H1 (cell line): ENCODE data around the gene KDM1A. TPM values are rescaled to one million over a fixed set of nuclear protein-coding genes. Genes with fewer than 3 reads are reported as not detected.

Experiments used
- BRCA1 ChIP-seq: IDR thresholded peaks from 2 replicates; pipeline ENCODE4 v1.6.1; 2012; ENCODE audit warnings: low read depth, low read length, improper control_type of control experiment
- EGR1 ChIP-seq: IDR thresholded peaks from 2 replicates; pipeline ENCODE4 v1.6.1; 2011; ENCODE audit warnings: low read depth, low read length, borderline replicate concordance
- RBBP5 ChIP-seq: IDR thresholded peaks from 2 replicates; pipeline ENCODE4 v1.7.1; 2012; ENCODE audit warnings: low read depth, mild to moderate bottlenecking, inconsistent platforms, low read length, moderate library complexity, borderline replicate concordance
- polyA plus RNA-seq, 7 experiments: library from polyadenylated mRNA; depleted of rRNA in 3 of 7; stranded (reverse) in 5 of 7; unstranded in 2 of 7; fragments of >200 nt in 5 of 7; fragments of 200-250 nt in 2 of 7; gene quantifications; 1 replicate in 5 of 7; 2 replicates in 1 of 7; 4 replicates in 1 of 7; pipeline versions ENCODE4 v1.2.1 to v1.2.3, GENCODE V29; 2011 to 2013; ENCODE audit warnings: missing spikeins in 2 of 7, mixed read lengths in 2 of 7
- total RNA-seq: library from RNA; stranded (reverse); fragmentation: NEBNext Ultra II Directional; extraction: Animal tissue kit (Norgen Biotek cat#: 25700); gene quantifications from 2 replicates; pipeline ENCODE4 v1.2.1, GENCODE V29; 2021
- TF ChIP-seq, protein P1 (sequence below): fragments of 300-600 bp; sonication (generic); IDR thresholded peaks from 2 replicates; pipeline ENCODE4 v1.7.1; 2012; ENCODE audit warnings: low read length, moderate library complexity, mild to moderate bottlenecking, inconsistent platforms; ENCODE audit not compliant: insufficient replicate concordance

Gene KDM1A
- total and polyA plus RNA-seq, 2 of the 8 experiments (the other 6 are each of a cell fraction or from before 2014, with no cell fraction given) = 216 to 275 TPM

DNA sequence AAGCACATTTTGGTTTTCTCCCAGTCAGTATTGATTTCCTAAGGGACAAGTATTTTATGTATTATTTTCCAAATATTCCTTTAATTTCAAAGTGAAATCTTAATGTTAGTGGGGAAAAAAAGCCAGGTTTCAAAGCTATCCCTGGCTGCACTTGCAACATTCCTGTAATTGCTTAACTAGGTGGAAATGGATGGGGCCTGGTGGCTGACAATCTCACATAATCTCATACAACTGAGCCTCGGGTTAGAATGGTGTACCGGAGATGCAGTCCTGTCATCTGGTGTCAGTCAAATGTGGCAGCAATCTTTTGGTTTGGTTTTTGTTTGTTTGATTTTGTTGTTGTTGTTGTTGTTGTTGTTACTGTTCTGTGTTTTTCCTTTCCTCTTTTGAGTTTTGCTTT is 46.1 kb downstream of the KDM1A start (continued):
- TF ChIP-seq, protein P1, sequence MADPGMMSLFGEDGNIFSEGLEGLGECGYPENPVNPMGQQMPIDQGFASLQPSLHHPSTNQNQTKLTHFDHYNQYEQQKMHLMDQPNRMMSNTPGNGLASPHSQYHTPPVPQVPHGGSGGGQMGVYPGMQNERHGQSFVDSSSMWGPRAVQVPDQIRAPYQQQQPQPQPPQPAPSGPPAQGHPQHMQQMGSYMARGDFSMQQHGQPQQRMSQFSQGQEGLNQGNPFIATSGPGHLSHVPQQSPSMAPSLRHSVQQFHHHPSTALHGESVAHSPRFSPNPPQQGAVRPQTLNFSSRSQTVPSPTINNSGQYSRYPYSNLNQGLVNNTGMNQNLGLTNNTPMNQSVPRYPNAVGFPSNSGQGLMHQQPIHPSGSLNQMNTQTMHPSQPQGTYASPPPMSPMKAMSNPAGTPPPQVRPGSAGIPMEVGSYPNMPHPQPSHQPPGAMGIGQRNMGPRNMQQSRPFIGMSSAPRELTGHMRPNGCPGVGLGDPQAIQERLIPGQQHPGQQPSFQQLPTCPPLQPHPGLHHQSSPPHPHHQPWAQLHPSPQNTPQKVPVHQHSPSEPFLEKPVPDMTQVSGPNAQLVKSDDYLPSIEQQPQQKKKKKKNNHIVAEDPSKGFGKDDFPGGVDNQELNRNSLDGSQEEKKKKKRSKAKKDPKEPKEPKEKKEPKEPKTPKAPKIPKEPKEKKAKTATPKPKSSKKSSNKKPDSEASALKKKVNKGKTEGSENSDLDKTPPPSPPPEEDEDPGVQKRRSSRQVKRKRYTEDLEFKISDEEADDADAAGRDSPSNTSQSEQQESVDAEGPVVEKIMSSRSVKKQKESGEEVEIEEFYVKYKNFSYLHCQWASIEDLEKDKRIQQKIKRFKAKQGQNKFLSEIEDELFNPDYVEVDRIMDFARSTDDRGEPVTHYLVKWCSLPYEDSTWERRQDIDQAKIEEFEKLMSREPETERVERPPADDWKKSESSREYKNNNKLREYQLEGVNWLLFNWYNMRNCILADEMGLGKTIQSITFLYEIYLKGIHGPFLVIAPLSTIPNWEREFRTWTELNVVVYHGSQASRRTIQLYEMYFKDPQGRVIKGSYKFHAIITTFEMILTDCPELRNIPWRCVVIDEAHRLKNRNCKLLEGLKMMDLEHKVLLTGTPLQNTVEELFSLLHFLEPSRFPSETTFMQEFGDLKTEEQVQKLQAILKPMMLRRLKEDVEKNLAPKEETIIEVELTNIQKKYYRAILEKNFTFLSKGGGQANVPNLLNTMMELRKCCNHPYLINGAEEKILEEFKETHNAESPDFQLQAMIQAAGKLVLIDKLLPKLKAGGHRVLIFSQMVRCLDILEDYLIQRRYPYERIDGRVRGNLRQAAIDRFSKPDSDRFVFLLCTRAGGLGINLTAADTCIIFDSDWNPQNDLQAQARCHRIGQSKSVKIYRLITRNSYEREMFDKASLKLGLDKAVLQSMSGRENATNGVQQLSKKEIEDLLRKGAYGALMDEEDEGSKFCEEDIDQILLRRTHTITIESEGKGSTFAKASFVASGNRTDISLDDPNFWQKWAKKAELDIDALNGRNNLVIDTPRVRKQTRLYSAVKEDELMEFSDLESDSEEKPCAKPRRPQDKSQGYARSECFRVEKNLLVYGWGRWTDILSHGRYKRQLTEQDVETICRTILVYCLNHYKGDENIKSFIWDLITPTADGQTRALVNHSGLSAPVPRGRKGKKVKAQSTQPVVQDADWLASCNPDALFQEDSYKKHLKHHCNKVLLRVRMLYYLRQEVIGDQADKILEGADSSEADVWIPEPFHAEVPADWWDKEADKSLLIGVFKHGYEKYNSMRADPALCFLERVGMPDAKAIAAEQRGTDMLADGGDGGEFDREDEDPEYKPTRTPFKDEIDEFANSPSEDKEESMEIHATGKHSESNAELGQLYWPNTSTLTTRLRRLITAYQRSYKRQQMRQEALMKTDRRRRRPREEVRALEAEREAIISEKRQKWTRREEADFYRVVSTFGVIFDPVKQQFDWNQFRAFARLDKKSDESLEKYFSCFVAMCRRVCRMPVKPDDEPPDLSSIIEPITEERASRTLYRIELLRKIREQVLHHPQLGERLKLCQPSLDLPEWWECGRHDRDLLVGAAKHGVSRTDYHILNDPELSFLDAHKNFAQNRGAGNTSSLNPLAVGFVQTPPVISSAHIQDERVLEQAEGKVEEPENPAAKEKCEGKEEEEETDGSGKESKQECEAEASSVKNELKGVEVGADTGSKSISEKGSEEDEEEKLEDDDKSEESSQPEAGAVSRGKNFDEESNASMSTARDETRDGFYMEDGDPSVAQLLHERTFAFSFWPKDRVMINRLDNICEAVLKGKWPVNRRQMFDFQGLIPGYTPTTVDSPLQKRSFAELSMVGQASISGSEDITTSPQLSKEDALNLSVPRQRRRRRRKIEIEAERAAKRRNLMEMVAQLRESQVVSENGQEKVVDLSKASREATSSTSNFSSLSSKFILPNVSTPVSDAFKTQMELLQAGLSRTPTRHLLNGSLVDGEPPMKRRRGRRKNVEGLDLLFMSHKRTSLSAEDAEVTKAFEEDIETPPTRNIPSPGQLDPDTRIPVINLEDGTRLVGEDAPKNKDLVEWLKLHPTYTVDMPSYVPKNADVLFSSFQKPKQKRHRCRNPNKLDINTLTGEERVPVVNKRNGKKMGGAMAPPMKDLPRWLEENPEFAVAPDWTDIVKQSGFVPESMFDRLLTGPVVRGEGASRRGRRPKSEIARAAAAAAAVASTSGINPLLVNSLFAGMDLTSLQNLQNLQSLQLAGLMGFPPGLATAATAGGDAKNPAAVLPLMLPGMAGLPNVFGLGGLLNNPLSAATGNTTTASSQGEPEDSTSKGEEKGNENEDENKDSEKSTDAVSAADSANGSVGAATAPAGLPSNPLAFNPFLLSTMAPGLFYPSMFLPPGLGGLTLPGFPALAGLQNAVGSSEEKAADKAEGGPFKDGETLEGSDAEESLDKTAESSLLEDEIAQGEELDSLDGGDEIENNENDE = no peak
- TF ChIP-seq BRCA1 (no peak), RBBP5 (no peak), EGR1 (no peak)
